ENCODE results near the gene ABHD12B. TPM values are rescaled to one million over a fixed set of nuclear protein-coding genes. Genes with fewer than 3 reads are reported as not detected.

Gene ABHD12B
- total RNA-seq, 1 experiment from 2014 or later, result 51.0 TPM

DNA sequence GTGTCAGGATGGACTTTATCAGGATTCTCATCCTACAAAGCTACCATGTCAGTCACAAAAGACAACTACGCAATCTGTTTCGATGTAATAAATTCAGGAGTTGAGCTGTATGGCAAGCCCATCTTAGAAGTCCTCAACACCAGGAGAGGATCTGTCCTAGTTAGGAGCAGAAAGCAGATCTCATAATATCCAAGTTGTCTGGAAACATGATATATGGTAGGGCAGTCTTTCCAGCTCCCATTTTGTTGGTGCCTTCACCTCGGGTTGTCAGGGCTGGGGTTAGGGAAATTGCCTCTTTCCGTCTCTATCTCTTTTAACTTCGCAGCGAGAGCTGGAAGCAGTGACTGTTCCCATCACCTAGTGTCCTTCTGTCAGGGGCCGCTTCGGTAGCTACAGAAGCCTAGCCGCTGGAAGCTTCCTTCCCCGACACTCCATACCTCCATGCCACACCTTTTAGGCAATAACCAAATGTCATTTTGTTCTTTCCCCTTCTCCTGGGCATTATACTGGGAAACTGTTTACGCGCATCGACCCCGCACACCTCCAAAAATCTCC lies 42.3 kb upstream of the ABHD12B start:
- H3K4me3 Mint-ChIP-seq, result peak overlapping the region; percentile 68 to 85
- no CpG with 5 or more reads among the region's 14 CpGs for WGBS (ENCODE audit: extremely low coverage, insufficient read length, low lambda C conversion rate)

More for the DNA sequence above, 42.3 kb upstream of the ABHD12B start:
- Histone ChIP-seq H2BK15ac (ENCODE audit: low read depth, low read length) (no peak overlapping the region), H3T11ph (ENCODE audit: low read length) (no peak overlapping the region), H3K79me2 (ENCODE audit: insufficient read depth, low read length) (no peaks in the 10 kb centered on the region), H3K4ac (ENCODE audit: low read depth, low read length) (no peak overlapping the region), H3K18ac (ENCODE audit: insufficient read length, low read depth, low read length) (no peak overlapping the region), H2AFZ (ENCODE audit: low read length) (no peak overlapping the region), H3K27me3 (ENCODE audit: insufficient read depth, low read length) (peaks cover 34% of the 10 kb centered on the region), H2BK20ac (ENCODE audit: low read depth, low read length, poor library complexity, severe bottlenecking) (no peak overlapping the region), H3K27ac (ENCODE audit: insufficient read length, low read depth, low read length) (no peak overlapping the region), H3K9me3 (ENCODE audit: control insufficient read depth, low read depth, low read length) (no peaks in the 10 kb centered on the region), H2AK5ac (ENCODE audit: insufficient read length, low read length) (no peak overlapping the region), H3K9ac (ENCODE audit: extremely low read depth, insufficient read length, low read length) (no peak overlapping the region), H3K79me1 (ENCODE audit: insufficient read depth, low read depth, low read length, poor library complexity, severe bottlenecking) (no peaks in the 10 kb centered on the region), H3K56ac (ENCODE audit: insufficient read length, low read depth, low read length) (no peak overlapping the region), H2BK120ac (ENCODE audit: low read depth, low read length, poor library complexity, severe bottlenecking) (no peak overlapping the region), H4K5ac (ENCODE audit: insufficient read length, low read depth, low read length) (no peak overlapping the region), H3K23ac (ENCODE audit: insufficient read length, low read depth, low read length) (no peak overlapping the region), H3K23me2 (ENCODE audit: insufficient read length, low read depth, low read length, poor library complexity, severe bottlenecking) (peaks cover 14% of the 10 kb centered on the region), H2BK12ac (ENCODE audit: insufficient read length, low read depth, low read length) (no peak overlapping the region), H3K14ac (ENCODE audit: insufficient read depth, low read length) (no peak overlapping the region), H4K20me1 (ENCODE audit: control insufficient read depth, insufficient read depth, insufficient read length) (no peaks in the 10 kb centered on the region), H3K4me2 (ENCODE audit: insufficient read depth, insufficient read length, low read length) (peak overlapping the region; percentile 81), H4K8ac (replicated peaks; ENCODE audit: insufficient read length, low read depth, low read length) (no peak overlapping the region), H2BK5ac (ENCODE audit: insufficient read length, low read length) (no peak overlapping the region), H3K4me1 (ENCODE audit: insufficient read depth, low read length) (no peaks in the 10 kb centered on the region), H4K91ac (ENCODE audit: insufficient read length, low read depth, low read length) (no peak overlapping the region)
- peaks cover 35% of the 10 kb centered on the region in 2 experiments for H3K4me1 Mint-ChIP-seq
- no peak overlapping the region for H3K27ac Mint-ChIP-seq
- peaks cover 0 to 4% of the 10 kb centered on the region in 2 experiments; a peak in 1 of 5 replicates for H3K9me3 Mint-ChIP-seq
- TF ChIP-seq, protein P1, sequence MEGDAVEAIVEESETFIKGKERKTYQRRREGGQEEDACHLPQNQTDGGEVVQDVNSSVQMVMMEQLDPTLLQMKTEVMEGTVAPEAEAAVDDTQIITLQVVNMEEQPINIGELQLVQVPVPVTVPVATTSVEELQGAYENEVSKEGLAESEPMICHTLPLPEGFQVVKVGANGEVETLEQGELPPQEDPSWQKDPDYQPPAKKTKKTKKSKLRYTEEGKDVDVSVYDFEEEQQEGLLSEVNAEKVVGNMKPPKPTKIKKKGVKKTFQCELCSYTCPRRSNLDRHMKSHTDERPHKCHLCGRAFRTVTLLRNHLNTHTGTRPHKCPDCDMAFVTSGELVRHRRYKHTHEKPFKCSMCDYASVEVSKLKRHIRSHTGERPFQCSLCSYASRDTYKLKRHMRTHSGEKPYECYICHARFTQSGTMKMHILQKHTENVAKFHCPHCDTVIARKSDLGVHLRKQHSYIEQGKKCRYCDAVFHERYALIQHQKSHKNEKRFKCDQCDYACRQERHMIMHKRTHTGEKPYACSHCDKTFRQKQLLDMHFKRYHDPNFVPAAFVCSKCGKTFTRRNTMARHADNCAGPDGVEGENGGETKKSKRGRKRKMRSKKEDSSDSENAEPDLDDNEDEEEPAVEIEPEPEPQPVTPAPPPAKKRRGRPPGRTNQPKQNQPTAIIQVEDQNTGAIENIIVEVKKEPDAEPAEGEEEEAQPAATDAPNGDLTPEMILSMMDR (conservative IDR thresholded peaks at IDR 0.05), result no peak
- peaks cover 85% of the 10 kb centered on the region for H3K27me3 Mint-ChIP-seq (ENCODE audit: low read depth)
- H3K36me3 Mint-ChIP-seq (ENCODE audit: insufficient read depth in 1 of 3, low read depth in 3 of 3), result peaks cover 2 to 10% (median 2%) of the 10 kb centered on the region in 3 experiments
- DNase-seq, result peak; percentile 35

Measured in H9 (cell line).